ENCODE data around the gene BTAF1. TPM values are rescaled to one million over a fixed set of nuclear protein-coding genes. Genes with fewer than 3 reads are reported as not detected.

BTAF1 gene
- total and polyA plus RNA-seq, 5 donors, result 6.2 to 19.4 (median 15.4) TPM

- H3K9me3 ChIP-seq (ENCODE audit: control insufficient read depth, low read length), result no peaks in the 10 kb centered on the region
- intact Hi-C loops (cut with DNase I), result loop anchor here in 1 of 4 donors (10.0 kb wide), 1 partner anchor 144 kb away; no protein-coding TSS in a partner anchor
- ATAC-seq (peak; percentile 96 to 97), DNase-seq (peak; percentile 83 to 90 (median 90))
- H3K27ac ChIP-seq (ENCODE audit: low read length), result peak overlapping the region; percentile 8
- WGBS, result under 1% methylated on average over 93 of the region's 93 CpGs
- peak overlapping the region; percentile 78 for H3K4me3 ChIP-seq (ENCODE audit: low read length)
- no peaks in the 10 kb centered on the region for H3K27me3 ChIP-seq (ENCODE audit: control insufficient read depth, insufficient read depth)
- no peaks in the 10 kb centered on the region for H3K4me1 ChIP-seq (ENCODE audit: control insufficient read depth, insufficient read depth, low read length)
Observed at GRCh38 chr10:91908337-91909116, 15.0 kb upstream of the BTAF1 start.

- ATAC-seq (peak; percentile 41 to 55), DNase-seq (peak in 2 of 3 donors; percentile 35 to 50)
- under 1% methylated on average over 19 of the region's 19 CpGs for WGBS
- intact Hi-C loops (cut with DNase I), result loop anchor here in 1 of 4 donors (10.0 kb wide), 1 partner anchor 144 kb away; no protein-coding TSS in a partner anchor
- Histone ChIP-seq H3K27me3 (ENCODE audit: control insufficient read depth, insufficient read depth) (no peaks in the 10 kb centered on the region), H3K9me3 (ENCODE audit: control insufficient read depth, low read length) (no peaks in the 10 kb centered on the region), H3K27ac (ENCODE audit: low read length) (peak within 1 kb of the TSS; percentile 8), H3K4me3 (ENCODE audit: low read length) (peak within 1 kb of the TSS; percentile 78), H3K4me1 (ENCODE audit: control insufficient read depth, insufficient read depth, low read length) (no peaks in the 10 kb centered on the region)
Observed at GRCh38 chr10:91909117-91909677, 14.4 kb upstream of the BTAF1 start, which contains the start of gene FGFBP3. TSS of gene FGFBP3 (minus strand) at chr10:91909486. CDS start at chr10:91908969, 517 bp downstream.

- no peak for DNase-seq
- intact Hi-C loops (cut with DNase I), result loop anchor here in 2 of 4 donors (5.0 kb wide), 1 partner anchor 153 kb away; no protein-coding TSS in a partner anchor
- H3K4me3 ChIP-seq (ENCODE audit: low read length), result no peak overlapping the region
- H3K9me3 ChIP-seq (ENCODE audit: control insufficient read depth, low read length), result no peaks in the 10 kb centered on the region
- H3K27me3 ChIP-seq (ENCODE audit: control insufficient read depth, insufficient read depth), result no peaks in the 10 kb centered on the region
- no peak for ATAC-seq
- 87% methylated on average over 4 of the region's 4 CpGs for WGBS
- no peaks in the 10 kb centered on the region for H3K4me1 ChIP-seq (ENCODE audit: control insufficient read depth, insufficient read depth, low read length)
- no peak overlapping the region for H3K27ac ChIP-seq (ENCODE audit: low read length)
Observed at GRCh38 chr10:91910467-91910866, 13.1 kb upstream of the BTAF1 start.

DNA sequence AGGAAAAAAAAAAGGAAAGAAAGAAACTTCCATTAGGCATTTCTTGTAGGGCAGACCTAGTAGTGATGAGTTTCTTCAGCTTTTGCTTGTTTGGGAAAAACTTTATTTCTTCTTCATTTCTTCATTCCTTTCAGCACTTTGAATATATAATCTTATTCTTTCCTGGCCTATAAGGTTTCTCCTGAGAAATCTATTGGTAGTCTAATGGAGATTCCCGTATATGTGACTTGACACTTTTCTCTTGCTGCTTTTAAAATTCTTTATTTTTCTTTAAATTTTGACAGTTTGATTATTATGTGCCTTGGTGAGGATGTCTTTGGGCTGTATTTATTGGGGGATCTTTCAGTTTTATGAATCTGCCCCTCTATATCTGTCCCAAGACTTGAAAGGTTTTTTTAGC, 3.9 kb upstream of the BTAF1 start:
- Histone ChIP-seq H3K4me1 (ENCODE audit: control insufficient read depth, insufficient read depth, low read length) (no peaks in the 10 kb centered on the region), H3K27me3 (ENCODE audit: control insufficient read depth, insufficient read depth) (peaks cover 2% of the 10 kb centered on the region), H3K4me3 (ENCODE audit: low read length) (no peak overlapping the region), H3K27ac (ENCODE audit: low read length) (no peak overlapping the region), H3K9me3 (ENCODE audit: control insufficient read depth, low read length) (no peaks in the 10 kb centered on the region)
- DNase-seq (no peak), ATAC-seq (no peak)
- WGBS, result 97% methylated on average over 1 of the region's 1 CpG
- intact Hi-C loops (cut with DNase I), result no loop called here

GRCh38 chr10:91924212-91925021, 847 bp downstream of the BTAF1 start:
- H3K27me3 ChIP-seq (ENCODE audit: control insufficient read depth, insufficient read depth), result no peaks in the 10 kb centered on the region
- H3K27ac ChIP-seq (ENCODE audit: low read length), result peak overlapping the region; percentile 79
- WGBS, result 3% methylated on average over 21 of the region's 21 CpGs
- ATAC-seq, result peak in 1 of 2 donors; percentile 17
- H3K9me3 ChIP-seq (ENCODE audit: control insufficient read depth, low read length), result no peaks in the 10 kb centered on the region
- peaks cover 2% of the 10 kb centered on the region for H3K4me1 ChIP-seq (ENCODE audit: control insufficient read depth, insufficient read depth, low read length)
- peak overlapping the region; percentile 63 for H3K4me3 ChIP-seq (ENCODE audit: low read length)
- no peak for DNase-seq
- intact Hi-C loops (cut with DNase I), result no loop called here

DNA sequence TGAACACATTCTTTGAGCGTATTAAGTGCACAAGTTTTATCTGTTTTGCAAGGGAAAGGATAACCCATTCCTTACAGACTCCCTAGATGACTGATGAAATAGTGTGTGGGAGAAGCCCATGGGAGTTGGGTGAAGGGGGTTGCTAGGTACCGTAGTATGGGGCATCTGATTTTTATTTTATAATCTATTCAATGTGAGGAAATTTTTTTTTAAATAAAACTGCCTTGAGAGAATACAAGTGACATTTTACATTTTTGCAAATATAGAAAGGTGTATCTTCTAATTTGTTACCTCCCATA, 1.4 kb downstream of the BTAF1 start:
- Histone ChIP-seq H3K4me3 (ENCODE audit: low read length) (peak overlapping the region; percentile 63), H3K27ac (ENCODE audit: low read length) (no peak overlapping the region), H3K27me3 (ENCODE audit: control insufficient read depth, insufficient read depth) (no peaks in the 10 kb centered on the region), H3K4me1 (ENCODE audit: control insufficient read depth, insufficient read depth, low read length) (peaks cover 2% of the 10 kb centered on the region), H3K9me3 (ENCODE audit: control insufficient read depth, low read length) (no peaks in the 10 kb centered on the region)
- intact Hi-C loops (cut with DNase I), result no loop called here
- 38% methylated on average over 2 of the region's 2 CpGs for WGBS
- ATAC-seq, result no peak
- no peak for DNase-seq

DNA sequence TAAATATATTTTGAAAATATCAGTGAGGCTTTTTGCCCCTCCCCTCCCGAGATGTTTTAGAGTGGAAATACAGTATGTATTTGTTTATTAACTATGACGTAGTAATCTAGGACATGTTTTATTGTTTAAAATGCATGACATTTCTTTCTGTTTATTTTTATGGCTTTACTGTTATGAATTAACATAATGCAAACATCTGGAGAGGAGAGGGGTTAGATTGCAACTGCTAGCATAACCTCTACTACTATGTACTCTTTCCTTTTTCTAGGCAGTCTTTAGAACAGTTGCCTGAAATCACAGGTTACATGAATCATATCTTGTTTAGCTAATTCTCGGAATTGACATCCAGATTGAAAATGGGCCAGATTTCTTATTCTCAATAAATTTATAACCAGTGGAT, 7.4 kb downstream of the BTAF1 start:
- Histone ChIP-seq H3K27me3 (ENCODE audit: control insufficient read depth, insufficient read depth) (no peaks in the 10 kb centered on the region), H3K4me1 (ENCODE audit: control insufficient read depth, insufficient read depth, low read length) (peaks cover 2% of the 10 kb centered on the region), H3K9me3 (ENCODE audit: control insufficient read depth, low read length) (no peaks in the 10 kb centered on the region), H3K27ac (ENCODE audit: low read length) (no peak overlapping the region), H3K4me3 (ENCODE audit: low read length) (no peak overlapping the region)
- DNase-seq (no peak), ATAC-seq (no peak)
- intact Hi-C loops (cut with DNase I), result no loop called here
- WGBS, result 69% methylated on average over 3 of the region's 3 CpGs

- ATAC-seq (no peak), DNase-seq (no peak)
- no peak overlapping the region for H3K4me3 ChIP-seq (ENCODE audit: low read length)
- no peak overlapping the region for H3K27ac ChIP-seq (ENCODE audit: low read length)
- no peaks in the 10 kb centered on the region for H3K27me3 ChIP-seq (ENCODE audit: control insufficient read depth, insufficient read depth)
- 77% methylated on average over 3 of the region's 3 CpGs for WGBS
- peaks cover 2% of the 10 kb centered on the region for H3K4me1 ChIP-seq (ENCODE audit: control insufficient read depth, insufficient read depth, low read length)
- no peaks in the 10 kb centered on the region for H3K9me3 ChIP-seq (ENCODE audit: control insufficient read depth, low read length)
- intact Hi-C loops (cut with DNase I), result no loop called here
Observed at GRCh38 chr10:91931526-91932190, 8.1 kb downstream of the BTAF1 start.

DNA sequence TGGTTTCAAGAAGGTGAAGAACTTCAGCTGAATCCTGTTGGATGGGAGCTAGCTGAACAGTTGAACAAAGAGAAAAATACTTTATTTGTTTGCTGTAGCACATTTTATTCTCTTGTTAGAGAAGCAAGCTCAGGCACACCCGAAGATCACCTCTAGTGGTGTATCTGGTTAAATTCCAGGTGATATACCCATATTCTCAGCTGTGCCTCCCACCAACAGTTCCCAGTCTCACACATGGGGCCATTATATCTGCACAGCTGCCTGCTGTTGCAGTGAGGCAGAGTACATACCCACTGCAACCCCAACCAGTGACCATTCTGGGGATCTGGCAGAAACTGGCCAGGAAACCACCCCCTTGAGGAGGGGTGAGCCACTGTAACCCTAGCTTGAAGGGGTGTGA, 9.2 kb downstream of the BTAF1 start:
- Histone ChIP-seq H3K4me3 (ENCODE audit: low read length) (no peak overlapping the region), H3K4me1 (ENCODE audit: control insufficient read depth, insufficient read depth, low read length) (peaks cover 2% of the 10 kb centered on the region), H3K27ac (ENCODE audit: low read length) (no peak overlapping the region), H3K9me3 (ENCODE audit: control insufficient read depth, low read length) (no peaks in the 10 kb centered on the region), H3K27me3 (ENCODE audit: control insufficient read depth, insufficient read depth) (no peaks in the 10 kb centered on the region)
- intact Hi-C loops (cut with DNase I), result no loop called here
- ATAC-seq, result peak in 1 of 2 donors; percentile 35
- DNase-seq, result no peak
- WGBS, result 97% methylated on average over 1 of the region's 1 CpG

GRCh38 chr10:91935886-91936285, 12.3 kb downstream of the BTAF1 start:
- H3K27me3 ChIP-seq (ENCODE audit: control insufficient read depth, insufficient read depth), result no peaks in the 10 kb centered on the region
- no peak overlapping the region for H3K4me3 ChIP-seq (ENCODE audit: low read length)
- DNase-seq (no peak), ATAC-seq (no peak)
- intact Hi-C loops (cut with DNase I), result no loop called here
- no peak overlapping the region for H3K27ac ChIP-seq (ENCODE audit: low read length)
- no peaks in the 10 kb centered on the region for H3K9me3 ChIP-seq (ENCODE audit: control insufficient read depth, low read length)
- peaks cover 1% of the 10 kb centered on the region for H3K4me1 ChIP-seq (ENCODE audit: control insufficient read depth, insufficient read depth, low read length)
- 93% methylated on average over 2 of the region's 2 CpGs for whole genome bisulfite sequencing
